Neuron (in vitro differentiated cells): Measurements from ENCODE around the gene PPP1R37.
"Not testable (repeated sequence)": the region's sequence is repeated elsewhere in the genome, so short reads cannot be mapped to it uniquely, and the experiment has no call there.

Experiments used
- H2AFZ ChIP-seq: one replicate; pipeline ENCODE4 v1.6.1; 2013; ENCODE audit warnings: low read depth, mild to moderate bottlenecking, inconsistent platforms, low read length, moderate library complexity
- H3K27me3 ChIP-seq: one replicate; pipeline ENCODE4 v1.6.1; 2013; ENCODE audit warnings: low read length; ENCODE audit not compliant: insufficient read depth
- H3K36me3 ChIP-seq: one replicate; pipeline ENCODE4 v1.6.1; 2013; ENCODE audit warnings: low read length; ENCODE audit not compliant: insufficient read depth
- H3K4me1 ChIP-seq: one replicate; pipeline ENCODE4 v1.6.1; 2013; ENCODE audit warnings: low read length; ENCODE audit not compliant: insufficient read depth
- H3K4me3 ChIP-seq: 2 replicates; pipeline ENCODE4 v1.5.1; 2013; ENCODE audit warnings: mild to moderate bottlenecking, low read length, moderate library complexity
- H3K9me3 ChIP-seq: one replicate; pipeline ENCODE4 v1.6.1; 2013; ENCODE audit warnings: low read length

The PPP1R37 gene

GRCh38 chr19:45118591-45119355, 25.8 kb downstream of the PPP1R37 start:
- H3K27me3 ChIP-seq, H2AFZ ChIP-seq: not testable (repeated sequence)

DNA sequence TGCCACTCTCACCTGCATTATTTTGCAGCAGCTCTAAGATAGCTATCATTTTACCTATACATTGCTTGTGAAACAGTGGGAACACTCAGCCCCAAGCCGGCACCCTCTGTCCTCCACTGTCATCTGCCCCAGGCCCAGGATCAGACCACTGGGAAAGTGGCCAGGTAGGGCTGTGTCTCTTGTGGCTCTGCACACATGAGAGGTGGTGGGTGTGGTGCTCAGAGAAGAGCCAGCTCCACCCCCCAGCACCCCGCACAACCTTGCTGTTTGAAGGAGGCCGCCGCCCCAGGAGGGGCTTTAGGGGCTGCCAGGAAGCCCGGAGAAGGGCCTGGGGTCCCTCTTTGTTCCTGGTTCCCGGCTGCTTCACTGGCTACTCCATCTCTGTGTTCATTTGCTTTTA, 26.6 kb downstream of the PPP1R37 start:
- Histone ChIP-seq H3K4me3 (no peak overlapping the region), H3K27me3 (no peaks in the 10 kb centered on the region), H2AFZ (no peak overlapping the region), H3K9me3 (no peaks in the 10 kb centered on the region), H3K36me3 (no peaks in the 10 kb centered on the region), H3K4me1 (peaks cover 14% of the 10 kb centered on the region)

More at GRCh38 chr19:45118591-45119355, 25.8 kb downstream of the PPP1R37 start:
- not testable (repeated sequence) for H3K9me3 ChIP-seq, H3K36me3 ChIP-seq, H3K4me3 ChIP-seq
- peaks cover 14% of the 10 kb centered on the region for H3K4me1 ChIP-seq

- Histone ChIP-seq H3K4me1 (peaks cover 14% of the 10 kb centered on the region), H3K27me3 (no peaks in the 10 kb centered on the region), H3K36me3 (no peaks in the 10 kb centered on the region), H2AFZ (no peak overlapping the region), H3K4me3 (no peak overlapping the region), H3K9me3 (no peaks in the 10 kb centered on the region)
These were observed 28.9 kb downstream of the PPP1R37 start for GRCh38 chr19:45121827-45122345.

- no peaks in the 10 kb centered on the region for H3K9me3 ChIP-seq
- no peak overlapping the region for H2AFZ ChIP-seq
- no peaks in the 10 kb centered on the region for H3K36me3 ChIP-seq
- H3K4me3 ChIP-seq: no peak overlapping the region
- no peaks in the 10 kb centered on the region for H3K27me3 ChIP-seq
- peaks cover 7% of the 10 kb centered on the region for H3K4me1 ChIP-seq
These were observed 29.9 kb downstream of the PPP1R37 start for GRCh38 chr19:45122832-45123231.

GRCh38 chr19:45123440-45123850, 30.5 kb downstream of the PPP1R37 start:
- peaks cover under 1% of the 10 kb centered on the region for H3K4me1 ChIP-seq
- no peaks in the 10 kb centered on the region for H3K36me3 ChIP-seq
- no peaks in the 10 kb centered on the region for H3K9me3 ChIP-seq
- H2AFZ ChIP-seq: no peak overlapping the region
- H3K27me3 ChIP-seq: no peaks in the 10 kb centered on the region
- no peak overlapping the region for H3K4me3 ChIP-seq

GRCh38 chr19:45124021-45124420, 31.0 kb downstream of the PPP1R37 start:
- H3K4me1 ChIP-seq: no peaks in the 10 kb centered on the region
- no peak overlapping the region for H3K4me3 ChIP-seq
- no peak overlapping the region for H2AFZ ChIP-seq
- no peaks in the 10 kb centered on the region for H3K27me3 ChIP-seq
- no peaks in the 10 kb centered on the region for H3K36me3 ChIP-seq
- H3K9me3 ChIP-seq: no peaks in the 10 kb centered on the region

DNA sequence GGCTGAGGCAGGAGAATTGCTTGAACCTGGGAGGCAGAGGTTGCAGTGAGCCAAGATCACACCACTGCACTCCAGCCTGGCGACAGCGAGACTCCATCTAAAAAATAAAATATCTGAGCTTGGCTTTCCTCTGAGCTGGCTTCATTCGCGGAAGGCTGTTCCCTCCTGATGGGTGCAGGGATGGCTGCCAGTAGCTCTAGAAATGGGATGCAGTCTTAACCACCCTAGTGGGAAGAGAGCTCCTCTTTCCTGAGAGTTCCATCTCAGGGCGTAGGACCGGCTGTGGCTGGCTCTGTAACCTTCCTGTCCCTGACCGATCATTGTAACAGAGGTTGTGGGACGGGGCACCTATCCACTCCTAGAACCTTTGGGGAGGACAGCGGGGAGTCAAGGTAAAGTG, 32.4 kb downstream of the PPP1R37 start:
- Histone ChIP-seq H2AFZ (no peak overlapping the region), H3K4me1 (no peaks in the 10 kb centered on the region), H3K4me3 (no peak overlapping the region), H3K9me3 (no peaks in the 10 kb centered on the region), H3K36me3 (no peaks in the 10 kb centered on the region), H3K27me3 (no peaks in the 10 kb centered on the region)

GRCh38 chr19:45125975-45126493, 33.1 kb downstream of the PPP1R37 start:
- Histone ChIP-seq H3K36me3 (no peaks in the 10 kb centered on the region), H3K27me3 (no peaks in the 10 kb centered on the region), H2AFZ (no peak overlapping the region), H3K4me3 (no peak overlapping the region), H3K9me3 (no peaks in the 10 kb centered on the region), H3K4me1 (no peaks in the 10 kb centered on the region)

DNA sequence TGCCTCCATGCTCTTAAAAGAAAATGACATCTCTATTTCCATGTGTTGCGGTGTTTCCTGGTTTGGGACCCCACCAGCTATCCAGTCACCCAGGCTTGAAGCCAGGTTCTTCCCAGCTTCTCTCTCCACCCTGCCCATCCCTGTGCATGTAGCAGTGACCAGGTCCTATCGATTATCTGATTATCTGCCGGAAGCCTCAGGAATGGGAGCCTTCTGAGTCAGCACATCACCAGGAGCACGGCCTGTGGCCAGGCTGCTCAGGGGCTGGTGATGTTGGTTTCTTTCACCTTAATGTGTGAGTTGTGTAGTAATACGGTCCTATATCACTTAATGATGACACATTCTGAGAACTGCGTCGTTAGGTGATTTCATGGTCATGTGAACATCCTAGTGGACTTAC, 33.7 kb downstream of the PPP1R37 start:
- Histone ChIP-seq H3K9me3 (no peaks in the 10 kb centered on the region), H3K36me3 (no peaks in the 10 kb centered on the region), H3K27me3 (no peaks in the 10 kb centered on the region), H3K4me1 (no peaks in the 10 kb centered on the region), H2AFZ (no peak overlapping the region), H3K4me3 (no peak overlapping the region)

- H3K36me3 ChIP-seq: no peaks in the 10 kb centered on the region
- no peaks in the 10 kb centered on the region for H3K9me3 ChIP-seq
- no peaks in the 10 kb centered on the region for H3K4me1 ChIP-seq
- H3K27me3 ChIP-seq: no peaks in the 10 kb centered on the region
- no peak overlapping the region for H3K4me3 ChIP-seq
- no peak overlapping the region for H2AFZ ChIP-seq
These were observed 35.2 kb downstream of the PPP1R37 start for GRCh38 chr19:45128146-45128545.

- Histone ChIP-seq H2AFZ (no peak overlapping the region), H3K4me3 (no peak overlapping the region), H3K36me3 (no peaks in the 10 kb centered on the region), H3K27me3 (no peaks in the 10 kb centered on the region), H3K4me1 (no peaks in the 10 kb centered on the region), H3K9me3 (no peaks in the 10 kb centered on the region)
These were observed 35.8 kb downstream of the PPP1R37 start for GRCh38 chr19:45128806-45129205.

DNA sequence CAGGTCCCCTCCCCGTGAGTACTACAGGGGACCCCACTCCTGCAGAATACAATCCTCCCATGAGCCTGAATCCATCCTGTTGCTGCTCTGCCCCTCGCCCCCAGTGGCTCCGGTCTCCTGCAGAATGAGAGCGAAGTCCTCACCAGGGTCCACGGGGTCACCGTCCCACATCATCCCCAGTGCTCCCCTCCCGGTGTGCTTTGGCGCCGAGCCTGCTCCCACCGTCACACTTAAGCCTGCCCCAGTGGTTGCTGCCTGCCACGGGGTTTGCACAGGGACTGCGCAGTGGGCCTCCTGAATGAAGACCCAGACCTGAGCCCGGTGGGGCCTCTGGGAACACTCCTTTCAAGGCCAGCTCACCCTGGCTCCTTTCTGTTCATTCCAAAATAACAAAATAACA, 37.3 kb downstream of the PPP1R37 start:
- no peak overlapping the region for H3K4me3 ChIP-seq
- H3K27me3 ChIP-seq: no peaks in the 10 kb centered on the region
- H3K4me1 ChIP-seq: no peaks in the 10 kb centered on the region
- no peaks in the 10 kb centered on the region for H3K36me3 ChIP-seq
- no peaks in the 10 kb centered on the region for H3K9me3 ChIP-seq
- no peak overlapping the region for H2AFZ ChIP-seq

DNA sequence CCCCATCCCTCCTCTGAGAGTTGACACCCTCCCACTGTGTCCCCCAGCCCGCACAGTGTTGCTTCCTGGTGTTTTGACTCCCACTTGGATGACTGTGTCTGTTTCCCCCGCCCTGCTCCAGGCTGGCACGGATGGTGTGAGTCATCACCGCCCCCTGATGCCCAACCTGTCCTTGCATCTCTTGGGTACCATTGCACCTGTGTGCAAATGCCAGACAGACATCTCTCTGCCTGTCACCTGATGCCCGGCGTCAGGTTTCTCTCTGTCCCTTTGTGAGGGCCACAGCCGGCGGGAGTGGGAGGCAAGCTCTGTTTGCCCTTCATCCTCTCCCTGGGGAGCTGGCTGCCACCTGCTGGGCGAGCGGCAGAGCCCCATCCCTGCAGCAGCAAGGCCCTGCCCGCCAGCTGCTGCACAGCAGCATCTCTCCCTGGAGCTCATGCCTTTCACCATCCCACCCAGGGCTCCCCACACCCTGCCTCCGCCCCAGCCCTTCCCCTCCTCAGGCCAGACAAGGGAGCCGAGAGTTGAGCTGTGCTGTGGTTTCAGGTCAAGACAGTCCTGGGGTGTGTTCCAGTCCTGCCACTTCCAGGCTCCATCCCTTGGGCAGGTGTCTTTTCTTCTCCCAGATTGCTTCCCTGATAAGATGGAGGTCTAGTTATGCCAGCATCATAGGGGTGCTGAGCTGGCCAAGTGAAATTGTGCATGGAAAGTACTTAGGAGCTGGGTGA, 38.1 kb downstream of the PPP1R37 start:
- H2AFZ ChIP-seq: no peak overlapping the region
- no peak overlapping the region for H3K4me3 ChIP-seq
- no peaks in the 10 kb centered on the region for H3K27me3 ChIP-seq
- no peaks in the 10 kb centered on the region for H3K36me3 ChIP-seq
- no peaks in the 10 kb centered on the region for H3K9me3 ChIP-seq
- peaks cover 3% of the 10 kb centered on the region for H3K4me1 ChIP-seq
